NB4 (cell line): ENCODE measurements around the gene SAMD5.

ENCODE experiments used
- DNase-seq: peaks from one replicate; pipeline ENCODE4 v3.0.0; 2010; ENCODE audit warnings: low read depth
- H3K4me3 ChIP-seq: one replicate; pipeline ENCODE4 v1.5.1; 2011; ENCODE audit warnings: mild to moderate bottlenecking, low read depth, low read length, moderate library complexity
- MAX ChIP-seq: IDR thresholded peaks from 2 replicates; pipeline ENCODE4 v1.6.1; 2011; ENCODE audit warnings: low read depth, low read length
- MYC ChIP-seq: IDR thresholded peaks from 2 replicates; pipeline ENCODE4 v1.6.1; 2011; ENCODE audit warnings: low read depth, low read length
- POLR2A ChIP-seq: IDR thresholded peaks from 2 replicates; pipeline ENCODE4 v1.6.1; 2011; ENCODE audit warnings: mild to moderate bottlenecking; ENCODE audit not compliant: insufficient read length; ENCODE audit errors: extremely low read depth
- TF ChIP-seq, protein P1 (sequence below): IDR thresholded peaks from one replicate; pipeline ENCODE4 v1.5.1; 2012; ENCODE audit warnings: low read depth, low read length

Gene SAMD5

GRCh38 chr6:147546501-147547368 is 38.2 kb downstream of the SAMD5 start:
- H3K4me3 ChIP-seq: no peak overlapping the region
- TF ChIP-seq MAX: no peak
- no peak for DNase-seq

- DNase-seq: no peak
- no peak overlapping the region for H3K4me3 ChIP-seq
- no peak for TF ChIP-seq MYC
- TF ChIP-seq POLR2A: no peak
- no peak for TF ChIP-seq MAX
- TF ChIP-seq, protein P1, sequence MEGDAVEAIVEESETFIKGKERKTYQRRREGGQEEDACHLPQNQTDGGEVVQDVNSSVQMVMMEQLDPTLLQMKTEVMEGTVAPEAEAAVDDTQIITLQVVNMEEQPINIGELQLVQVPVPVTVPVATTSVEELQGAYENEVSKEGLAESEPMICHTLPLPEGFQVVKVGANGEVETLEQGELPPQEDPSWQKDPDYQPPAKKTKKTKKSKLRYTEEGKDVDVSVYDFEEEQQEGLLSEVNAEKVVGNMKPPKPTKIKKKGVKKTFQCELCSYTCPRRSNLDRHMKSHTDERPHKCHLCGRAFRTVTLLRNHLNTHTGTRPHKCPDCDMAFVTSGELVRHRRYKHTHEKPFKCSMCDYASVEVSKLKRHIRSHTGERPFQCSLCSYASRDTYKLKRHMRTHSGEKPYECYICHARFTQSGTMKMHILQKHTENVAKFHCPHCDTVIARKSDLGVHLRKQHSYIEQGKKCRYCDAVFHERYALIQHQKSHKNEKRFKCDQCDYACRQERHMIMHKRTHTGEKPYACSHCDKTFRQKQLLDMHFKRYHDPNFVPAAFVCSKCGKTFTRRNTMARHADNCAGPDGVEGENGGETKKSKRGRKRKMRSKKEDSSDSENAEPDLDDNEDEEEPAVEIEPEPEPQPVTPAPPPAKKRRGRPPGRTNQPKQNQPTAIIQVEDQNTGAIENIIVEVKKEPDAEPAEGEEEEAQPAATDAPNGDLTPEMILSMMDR: no peak
Measured at GRCh38 chr6:147547369-147547902, 38.9 kb downstream of the SAMD5 start.

GRCh38 chr6:147548921-147549475 is 40.5 kb downstream of the SAMD5 start:
- no peak for DNase-seq
- H3K4me3 ChIP-seq: no peak overlapping the region
- TF ChIP-seq POLR2A (no peak), MYC (no peak), MAX (no peak)
- TF ChIP-seq, protein P1: no peak

DNA sequence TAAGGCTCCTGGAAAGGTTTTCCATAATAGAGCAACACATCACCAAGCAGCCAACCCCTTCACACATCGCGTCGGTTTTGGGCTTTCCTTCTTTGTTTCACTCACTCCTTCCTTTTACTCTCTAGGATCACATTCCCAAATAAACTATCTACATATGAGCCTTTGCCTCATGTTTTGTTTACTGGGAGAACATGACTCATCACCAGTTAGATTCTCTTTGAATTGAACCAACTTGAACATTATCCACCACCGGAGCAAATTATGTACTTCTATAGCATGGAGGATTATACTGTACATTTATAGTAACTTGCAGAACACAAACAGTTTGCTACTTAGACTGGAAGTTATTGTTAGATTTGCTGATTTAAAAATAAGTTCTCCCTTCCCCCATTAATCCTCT is 41.0 kb downstream of the SAMD5 start:
- no peak overlapping the region for H3K4me3 ChIP-seq
- no peak for TF ChIP-seq MYC
- no peak for TF ChIP-seq POLR2A
- TF ChIP-seq MAX: no peak
- TF ChIP-seq, protein P1: no peak
- DNase-seq: no peak

- TF ChIP-seq, protein P1: no peak
- TF ChIP-seq MYC (no peak), POLR2A (no peak), MAX (no peak)
Measured at GRCh38 chr6:147551976-147552375, 43.5 kb downstream of the SAMD5 start.

GRCh38 chr6:147553099-147553498 is 44.6 kb downstream of the SAMD5 start:
- no peak for DNase-seq
- TF ChIP-seq POLR2A (no peak), MYC (no peak), MAX (no peak)
- TF ChIP-seq, protein P1: no peak
- H3K4me3 ChIP-seq: no peak overlapping the region

More at GRCh38 chr6:147551976-147552375, 43.5 kb downstream of the SAMD5 start:
- no peak overlapping the region for H3K4me3 ChIP-seq
- DNase-seq: no peak
